Panc1 (cell line): Measurements from ENCODE around the gene KCNG2.

ENCODE experiments used
- CTCF ChIP-seq: fragments of 450-650 bp; IDR thresholded peaks from 2 replicates; pipeline ENCODE4 v1.5.1; 2017; ENCODE audit warnings: mild to moderate bottlenecking
- POLR2AphosphoS5 ChIP-seq: IDR thresholded peaks from 2 replicates; pipeline ENCODE4 v1.6.1; 2012; ENCODE audit warnings: mild to moderate bottlenecking, low read depth, low read length, moderate library complexity
- REST ChIP-seq, 2 experiments: IDR thresholded peaks; 2 replicates each; pipeline ENCODE4 v1.6.1; 2011 to 2012; ENCODE audit warnings: low read depth in 2 of 2, control low read depth in 1 of 2, low read length in 1 of 2, mild to moderate bottlenecking in 1 of 2, moderate library complexity in 1 of 2; ENCODE audit not compliant: insufficient read depth in 1 of 2
- SIN3A ChIP-seq: IDR thresholded peaks from 2 replicates; pipeline ENCODE4 v1.6.1; 2012; ENCODE audit warnings: low read depth, mild to moderate bottlenecking, low read length, moderate library complexity, borderline replicate concordance; ENCODE audit not compliant: insufficient read depth

GRCh38 chr18:79940126-79940813 lies 142.5 kb downstream of the KCNG2 start:
- TF ChIP-seq POLR2AphosphoS5 (no peak), CTCF (no peak), SIN3A (no peak), REST (IDR thresholded peaks at IDR 0.05; ENCODE audit: insufficient read depth in 1 of 2, low read depth in 2 of 2, low read length in 1 of 2) (no peak)
